Central memory CD8-positive, alpha-beta T cell (primary cell): ENCODE data around the gene MLPH.

ENCODE experiments used
- ATAC-seq: fragments of 150-1000 bp; cut with Tn5 transposase; replicated peaks from 2 replicates; pipeline ENCODE4 v1.10.0; 2022; ENCODE audit warnings: mild to moderate bottlenecking, moderate FRiP score, moderate number of reproducible peaks; ENCODE audit not compliant: poor library complexity, severe bottlenecking; ENCODE audit errors: extremely low read depth
- DNase-seq, 2 donors: peaks; one replicate each; pipeline ENCODE4 v3.0.0; 2021; ENCODE audit warnings: low spot score in 2 of 2
- H3K27ac Mint-ChIP-seq: one replicate; pipeline ENCODE4 v1.8.0; 2022; ENCODE audit warnings: low read depth, mild to moderate bottlenecking, moderate library complexity, mixed read lengths
- H3K27me3 Mint-ChIP-seq: one replicate; pipeline ENCODE4 v1.8.0; 2022; ENCODE audit warnings: mixed read lengths
- H3K36me3 Mint-ChIP-seq: one replicate; pipeline ENCODE4 v1.8.0; 2022; ENCODE audit warnings: mild to moderate bottlenecking, moderate library complexity, mixed read lengths; ENCODE audit not compliant: insufficient read depth
- H3K4me1 Mint-ChIP-seq: one replicate; pipeline ENCODE4 v1.8.0; 2022; ENCODE audit warnings: mixed read lengths
- H3K4me3 Mint-ChIP-seq: one replicate; pipeline ENCODE4 v1.8.0; 2022; ENCODE audit warnings: mild to moderate bottlenecking, moderate library complexity, mixed read lengths
- H3K9me3 Mint-ChIP-seq: one replicate; pipeline ENCODE4 v1.8.0; 2022; ENCODE audit warnings: mixed read lengths

MLPH gene

DNA sequence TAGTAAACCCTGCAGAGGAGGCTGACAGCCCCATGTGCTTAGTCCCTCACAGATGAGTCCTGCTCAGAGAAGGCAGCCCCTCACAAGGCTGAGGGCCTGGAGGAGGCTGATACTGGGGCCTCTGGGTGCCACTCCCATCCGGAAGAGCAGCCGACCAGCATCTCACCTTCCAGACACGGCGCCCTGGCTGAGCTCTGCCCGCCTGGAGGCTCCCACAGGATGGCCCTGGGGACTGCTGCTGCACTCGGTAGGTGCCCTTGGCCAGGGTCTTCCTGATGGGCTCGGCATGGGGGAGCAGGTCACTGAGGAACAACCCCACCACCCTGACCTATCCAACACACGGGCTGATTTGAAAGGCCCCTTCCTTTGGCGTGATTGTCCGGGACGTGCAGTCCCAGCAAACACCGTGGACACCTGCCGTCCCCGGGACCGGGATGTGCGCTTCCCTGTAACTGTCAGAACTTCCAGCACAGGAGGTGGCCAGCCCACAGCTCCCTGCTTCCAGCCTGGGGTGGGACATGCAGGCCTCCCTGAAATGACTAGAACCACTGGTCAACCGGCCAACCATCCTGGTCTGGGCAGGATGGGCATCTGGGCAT lies 38.6 kb downstream of the MLPH start:
- H3K4me3 Mint-ChIP-seq: no peak overlapping the region
- no peak for ATAC-seq
- no peak for DNase-seq
- no peaks in the 10 kb centered on the region for H3K27me3 Mint-ChIP-seq
- H3K9me3 Mint-ChIP-seq: no peaks in the 10 kb centered on the region
- no peaks in the 10 kb centered on the region for H3K36me3 Mint-ChIP-seq
- H3K4me1 Mint-ChIP-seq: no peaks in the 10 kb centered on the region
- no peak overlapping the region for H3K27ac Mint-ChIP-seq

DNA sequence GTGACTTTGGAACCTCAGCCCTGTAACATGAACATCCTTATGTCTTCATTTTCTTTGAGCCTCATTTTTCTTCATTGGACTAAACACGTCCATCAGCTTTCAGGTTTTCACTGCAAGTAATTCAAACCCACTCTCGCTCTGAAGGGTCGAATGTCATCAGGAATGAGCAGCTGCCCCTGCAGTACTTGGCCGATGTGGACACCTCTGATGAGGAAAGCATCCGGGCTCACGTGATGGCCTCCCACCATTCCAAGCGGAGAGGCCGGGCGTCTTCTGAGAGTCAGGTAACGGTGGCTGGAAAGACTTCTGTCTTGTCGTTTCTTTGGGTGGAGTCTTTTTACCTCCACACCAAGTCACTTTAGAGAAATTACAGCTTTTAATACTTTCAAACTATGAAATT lies 40.2 kb downstream of the MLPH start:
- H3K36me3 Mint-ChIP-seq: no peaks in the 10 kb centered on the region

DNA sequence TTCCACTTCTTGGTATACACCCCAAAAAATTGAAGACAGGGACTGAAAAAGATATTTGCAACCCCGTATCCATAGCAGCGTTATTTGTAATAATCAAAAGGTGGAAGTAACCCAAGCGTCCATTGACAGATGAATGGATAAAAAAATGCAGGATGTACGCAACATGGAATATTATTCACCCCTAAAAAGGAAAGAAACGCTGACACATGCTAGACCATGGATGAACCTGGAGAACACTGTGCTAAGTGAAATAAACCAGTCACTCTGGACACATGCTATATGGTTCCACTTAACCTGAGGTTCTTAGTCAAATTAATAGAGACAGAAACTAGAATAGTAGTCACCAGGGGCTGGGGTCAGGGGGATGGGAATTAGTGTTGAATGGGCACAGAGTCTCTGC lies 40.7 kb downstream of the MLPH start:
- Mint-ChIP-seq H3K27ac (no peak overlapping the region), H3K4me3 (no peak overlapping the region), H3K36me3 (no peaks in the 10 kb centered on the region), H3K27me3 (no peaks in the 10 kb centered on the region), H3K4me1 (no peaks in the 10 kb centered on the region), H3K9me3 (no peaks in the 10 kb centered on the region)
- ATAC-seq: no peak
- DNase-seq: no peak

More for the DNA sequence above, 40.2 kb downstream of the MLPH start:
- ATAC-seq (no peak), DNase-seq (no peak)
- Mint-ChIP-seq H3K27me3 (no peaks in the 10 kb centered on the region), H3K27ac (no peak overlapping the region), H3K4me1 (no peaks in the 10 kb centered on the region), H3K9me3 (no peaks in the 10 kb centered on the region), H3K4me3 (no peak overlapping the region)

DNA sequence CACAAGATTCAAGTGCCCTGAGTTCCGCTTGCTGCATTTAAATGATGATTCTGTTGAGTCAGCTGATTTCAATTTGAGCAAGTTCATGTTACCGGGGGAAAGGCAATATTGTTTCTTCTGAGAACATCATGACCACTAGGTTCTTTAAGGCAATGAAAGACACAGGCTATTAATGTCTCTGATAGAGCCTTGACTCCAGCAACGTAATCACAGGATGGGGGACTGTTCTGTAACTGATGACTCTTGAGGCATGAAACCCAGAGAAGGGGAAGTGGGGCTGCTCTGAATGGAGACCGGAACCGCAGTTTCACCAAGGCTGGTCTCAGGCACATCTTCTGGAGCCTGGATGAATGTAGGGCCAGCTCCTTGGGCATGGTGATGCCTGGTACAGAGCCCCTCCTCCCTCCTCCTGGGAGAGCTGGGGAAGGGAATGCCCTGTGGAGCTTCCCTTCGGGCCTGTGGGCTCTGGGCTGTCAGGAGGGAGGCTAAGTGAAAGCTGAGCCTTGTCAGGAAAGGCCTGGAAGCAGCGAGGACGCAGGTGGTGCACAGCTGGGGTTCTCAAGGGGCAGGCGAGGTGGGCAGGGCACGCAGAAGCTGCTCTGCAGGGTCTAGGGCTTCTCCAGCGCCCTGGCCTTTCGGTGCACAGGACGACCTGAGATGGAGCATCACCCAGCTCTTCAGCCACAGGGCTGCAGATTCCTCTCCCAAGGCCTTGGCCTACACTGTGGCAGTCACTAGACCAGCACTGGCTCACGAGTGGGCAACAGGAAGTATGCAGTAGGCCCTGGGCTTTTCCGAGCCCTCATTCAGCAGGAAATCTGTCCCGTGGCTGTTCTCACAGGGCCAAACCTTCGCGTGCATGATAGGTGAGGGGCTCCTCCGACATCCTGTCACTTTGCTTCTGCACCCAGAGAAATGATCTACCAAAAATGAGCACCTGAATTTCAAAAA lies 42.7 kb downstream of the MLPH start:
- DNase-seq (no peak), ATAC-seq (no peak)
- H3K27ac Mint-ChIP-seq: no peak overlapping the region
- no peaks in the 10 kb centered on the region for H3K4me1 Mint-ChIP-seq
- no peak overlapping the region for H3K4me3 Mint-ChIP-seq
- H3K36me3 Mint-ChIP-seq: no peaks in the 10 kb centered on the region
- H3K9me3 Mint-ChIP-seq: no peaks in the 10 kb centered on the region
- H3K27me3 Mint-ChIP-seq: no peaks in the 10 kb centered on the region

DNA sequence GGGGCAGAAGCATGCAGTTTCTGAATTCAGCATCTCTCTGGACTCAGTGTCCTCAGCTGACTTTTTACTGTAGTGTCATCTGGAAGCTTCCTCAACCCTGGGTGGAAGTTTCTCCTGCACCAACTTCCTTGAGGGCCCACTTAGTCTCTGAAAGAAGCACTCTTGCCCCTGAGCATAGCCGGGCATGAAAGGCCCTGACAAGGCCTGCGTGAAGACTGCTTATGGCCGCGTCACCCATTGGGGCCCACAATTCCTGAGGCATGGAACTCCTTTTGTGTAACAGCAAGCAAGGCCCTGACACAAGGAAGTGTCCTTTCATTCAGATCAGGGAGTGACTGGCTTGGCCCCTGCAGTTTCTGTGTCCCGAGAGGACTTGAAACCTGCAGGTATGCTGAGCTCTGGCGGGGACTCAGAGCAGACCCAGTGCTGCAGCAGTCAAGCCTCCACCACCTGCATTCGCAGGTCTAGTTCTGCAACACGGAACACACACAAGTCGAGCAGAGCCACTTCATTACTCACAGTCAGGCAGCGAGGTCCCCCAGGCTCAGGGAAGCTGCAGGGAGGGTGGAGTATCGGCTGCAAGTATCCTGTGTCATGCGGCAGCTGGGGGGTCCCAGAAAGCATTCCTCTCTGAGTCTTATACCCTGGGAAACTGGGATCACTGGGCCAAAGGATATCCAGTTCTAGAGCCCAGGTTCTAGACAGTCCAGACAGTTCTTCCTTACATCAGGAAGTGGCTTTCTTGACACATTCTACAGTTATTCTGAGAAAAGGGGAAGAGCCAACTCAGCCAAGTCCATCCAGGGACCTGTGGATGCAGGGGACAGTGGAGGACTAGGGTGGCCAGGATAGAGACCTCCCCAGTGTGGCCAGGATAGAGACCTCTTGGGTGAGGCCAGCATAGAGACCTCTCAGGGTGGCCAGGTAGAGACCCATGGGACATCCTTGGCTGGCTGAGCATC lies 43.7 kb downstream of the MLPH start:
- Mint-ChIP-seq H3K4me1 (no peaks in the 10 kb centered on the region), H3K36me3 (no peaks in the 10 kb centered on the region), H3K4me3 (no peak overlapping the region), H3K27me3 (peaks cover 3% of the 10 kb centered on the region), H3K9me3 (no peaks in the 10 kb centered on the region), H3K27ac (no peak overlapping the region)
- no peak for ATAC-seq
- no peak for DNase-seq

DNA sequence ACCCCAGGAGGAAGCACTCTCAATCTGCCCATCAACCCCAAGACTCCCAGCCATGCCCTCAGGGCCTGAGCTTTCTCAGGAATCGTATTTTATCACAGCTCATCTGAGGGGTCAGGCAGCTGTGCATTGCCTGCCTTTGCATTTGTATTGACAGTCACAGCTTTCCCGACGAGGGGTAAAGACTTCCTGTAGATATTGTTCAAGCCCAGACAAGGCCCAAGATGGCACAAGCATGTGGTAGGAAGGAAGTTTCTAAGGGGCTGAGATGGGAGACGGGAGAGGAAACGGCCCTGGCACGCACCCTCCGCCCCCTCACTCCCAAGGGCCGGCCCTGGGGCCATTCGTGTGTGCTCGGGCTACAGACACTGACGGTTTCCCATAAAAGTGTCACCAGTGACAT lies 45.1 kb downstream of the MLPH start:
- DNase-seq: no peak
- no peaks in the 10 kb centered on the region for H3K4me1 Mint-ChIP-seq
- H3K27ac Mint-ChIP-seq: no peak overlapping the region
- H3K36me3 Mint-ChIP-seq: no peaks in the 10 kb centered on the region
- H3K27me3 Mint-ChIP-seq: peaks cover 17% of the 10 kb centered on the region
- H3K9me3 Mint-ChIP-seq: no peaks in the 10 kb centered on the region
- no peak for ATAC-seq
- no peak overlapping the region for H3K4me3 Mint-ChIP-seq

DNA sequence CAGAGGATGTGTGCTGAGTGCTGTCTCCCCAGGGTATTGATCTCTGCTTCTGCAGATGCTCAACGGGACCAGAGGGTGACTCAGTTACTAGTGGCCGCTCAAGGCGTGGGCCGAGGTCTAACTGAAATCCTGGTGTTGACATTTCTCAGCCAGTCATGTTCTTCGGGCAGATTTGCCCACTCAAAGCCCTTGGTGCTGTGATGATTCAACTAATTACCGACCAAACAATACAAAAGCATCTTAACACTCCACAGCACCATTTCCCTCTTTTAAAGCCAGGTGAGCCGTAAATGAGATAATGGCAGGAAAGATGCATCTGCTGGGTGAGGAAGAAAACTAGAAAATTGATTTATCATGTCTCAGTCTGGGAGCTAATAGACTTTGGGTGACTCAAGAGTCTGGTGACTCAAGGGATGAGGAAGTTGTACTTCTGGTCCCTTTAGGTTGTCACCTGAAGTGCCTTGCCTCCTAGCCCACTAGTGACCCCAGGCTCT lies 46.7 kb downstream of the MLPH start:
- Mint-ChIP-seq H3K4me3 (no peak overlapping the region), H3K9me3 (no peaks in the 10 kb centered on the region)
- DNase-seq: no peak

DNA sequence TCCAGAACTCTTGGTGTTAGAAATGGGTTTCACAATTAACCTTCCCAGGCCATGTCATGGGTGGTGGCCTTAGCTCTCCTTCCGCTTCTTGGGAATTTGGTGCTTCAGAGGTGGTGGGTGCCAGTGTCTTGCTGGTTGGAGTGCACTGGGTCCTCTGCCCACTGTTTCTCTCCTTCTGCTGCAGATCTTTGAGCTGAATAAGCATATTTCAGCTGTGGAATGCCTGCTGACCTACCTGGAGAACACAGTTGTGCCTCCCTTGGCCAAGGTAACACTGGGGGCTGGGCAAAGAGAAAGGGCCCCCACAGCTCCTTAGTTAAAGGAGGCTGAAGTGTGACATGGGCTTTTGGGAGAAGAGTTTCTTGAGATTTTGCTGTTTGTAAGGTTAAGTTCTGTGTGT lies 47.3 kb downstream of the MLPH start:
- Mint-ChIP-seq H3K27me3 (peaks cover 39% of the 10 kb centered on the region), H3K4me3 (no peak overlapping the region), H3K9me3 (no peaks in the 10 kb centered on the region), H3K27ac (no peak overlapping the region), H3K36me3 (no peaks in the 10 kb centered on the region), H3K4me1 (no peaks in the 10 kb centered on the region)
- DNase-seq (no peak), ATAC-seq (no peak)

More for the DNA sequence above, 46.7 kb downstream of the MLPH start:
- Mint-ChIP-seq H3K4me1 (no peaks in the 10 kb centered on the region), H3K27me3 (peaks cover 33% of the 10 kb centered on the region), H3K36me3 (no peaks in the 10 kb centered on the region), H3K27ac (no peak overlapping the region)
- no peak for ATAC-seq

DNA sequence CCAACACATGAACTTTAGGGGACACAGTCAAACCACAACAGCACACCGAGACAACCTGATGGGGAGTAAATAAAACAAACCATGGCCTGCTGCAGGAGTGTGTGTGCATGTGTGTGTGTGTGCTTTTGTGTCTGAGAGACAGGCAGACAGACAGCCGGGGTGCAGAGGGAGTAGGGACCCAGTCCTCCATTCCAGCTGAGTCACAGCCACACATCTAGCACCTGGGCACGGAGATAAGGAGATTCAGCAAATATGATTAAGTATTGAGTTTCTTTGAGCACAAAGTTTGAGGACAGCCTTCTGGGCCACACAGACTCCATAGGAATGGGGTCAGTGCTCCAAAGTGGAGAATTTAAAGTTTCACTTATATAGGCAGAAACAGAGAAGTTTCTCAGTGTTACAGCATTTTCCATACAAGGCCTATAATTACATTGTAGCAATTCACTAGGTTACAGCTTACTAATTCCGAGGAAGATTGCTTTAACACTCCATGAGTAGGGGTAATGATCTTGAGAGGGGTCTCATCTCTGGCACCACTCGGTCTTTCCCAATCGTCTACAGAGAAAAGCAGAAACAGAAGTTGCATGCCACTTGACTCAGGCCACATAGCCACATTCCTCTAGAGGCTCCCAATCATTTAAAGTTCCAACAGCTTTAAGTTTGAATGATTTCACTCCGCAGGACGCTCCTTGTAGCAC lies 48.5 kb downstream of the MLPH start:
- Mint-ChIP-seq H3K4me3 (no peak overlapping the region), H3K4me1 (no peaks in the 10 kb centered on the region), H3K27ac (no peak overlapping the region), H3K9me3 (no peaks in the 10 kb centered on the region), H3K27me3 (peaks cover 46% of the 10 kb centered on the region), H3K36me3 (no peaks in the 10 kb centered on the region)
- no peak for ATAC-seq
- DNase-seq: no peak

DNA sequence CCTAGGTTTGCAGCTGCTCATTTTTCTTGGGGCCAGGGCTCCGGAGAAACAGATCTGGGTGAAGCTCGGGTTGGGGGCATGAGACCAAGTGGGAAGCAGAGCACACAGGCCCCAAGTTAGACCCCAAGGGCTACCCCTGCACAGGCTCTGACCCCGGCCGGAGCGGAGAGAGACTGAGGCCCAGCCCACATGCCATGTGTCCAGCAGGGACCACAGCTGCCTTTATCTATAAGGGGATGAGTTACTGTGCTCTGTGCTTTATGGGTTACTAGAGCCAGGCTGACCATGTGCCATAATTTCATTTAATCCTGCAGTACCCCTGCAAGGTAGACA lies 49.0 kb downstream of the MLPH start:
- Mint-ChIP-seq H3K27me3 (peaks cover 47% of the 10 kb centered on the region), H3K4me3 (no peak overlapping the region), H3K27ac (no peak overlapping the region), H3K36me3 (no peaks in the 10 kb centered on the region), H3K4me1 (no peaks in the 10 kb centered on the region), H3K9me3 (no peaks in the 10 kb centered on the region)
- ATAC-seq (no peak), DNase-seq (no peak)

DNA sequence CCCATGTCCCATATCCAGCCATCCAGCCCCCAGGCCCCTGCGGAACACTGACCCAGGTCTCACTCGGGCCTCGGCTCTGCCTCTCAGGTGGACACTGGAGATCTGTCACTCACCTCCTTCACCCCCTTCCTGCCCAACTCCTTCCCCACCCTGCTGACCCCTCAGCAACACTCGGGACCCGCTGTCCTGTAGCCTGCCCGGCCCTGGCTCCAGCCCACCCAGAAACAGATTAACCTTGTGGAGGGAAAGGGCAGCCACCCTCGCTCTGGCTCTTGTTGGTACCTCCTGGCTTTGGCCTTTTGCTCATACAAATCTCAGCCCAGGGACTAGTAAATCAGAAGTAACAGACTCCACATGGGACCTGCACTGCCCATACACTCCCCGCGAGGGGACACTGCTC lies 49.6 kb downstream of the MLPH start:
- no peak for ATAC-seq

More for the DNA sequence above, 49.6 kb downstream of the MLPH start:
- Mint-ChIP-seq H3K4me1 (no peaks in the 10 kb centered on the region), H3K27me3 (peaks cover 53% of the 10 kb centered on the region), H3K9me3 (no peaks in the 10 kb centered on the region), H3K27ac (no peak overlapping the region), H3K4me3 (no peak overlapping the region), H3K36me3 (no peaks in the 10 kb centered on the region)
- DNase-seq: no peak
